ENCODE measurements around the gene CLEC3B.

- TF ChIP-seq CTCF (IDR thresholded peaks at IDR 0.05) (no peak), POLR2A (IDR thresholded peaks at IDR 0.05) (no peak), POLR2AphosphoS5 (IDR thresholded peaks at IDR 0.05) (no peak)
Observed at GRCh38 chr3:45024542-45025255, 1.4 kb upstream of the CLEC3B start.

All from breast epithelium (tissue), 3 donors.